Measurements from ENCODE around the gene TIMD4. TPM values are rescaled to one million over a fixed set of nuclear protein-coding genes. Genes with fewer than 3 reads are reported as not detected.
"Not testable (repeated sequence)": the region's sequence is repeated elsewhere in the genome, so short reads cannot be mapped to it uniquely, and the experiment has no call there.

The TIMD4 gene
- polyA plus RNA-seq, 4 donors, result 0.43 to 0.51 TPM; not detected in 2

DNA sequence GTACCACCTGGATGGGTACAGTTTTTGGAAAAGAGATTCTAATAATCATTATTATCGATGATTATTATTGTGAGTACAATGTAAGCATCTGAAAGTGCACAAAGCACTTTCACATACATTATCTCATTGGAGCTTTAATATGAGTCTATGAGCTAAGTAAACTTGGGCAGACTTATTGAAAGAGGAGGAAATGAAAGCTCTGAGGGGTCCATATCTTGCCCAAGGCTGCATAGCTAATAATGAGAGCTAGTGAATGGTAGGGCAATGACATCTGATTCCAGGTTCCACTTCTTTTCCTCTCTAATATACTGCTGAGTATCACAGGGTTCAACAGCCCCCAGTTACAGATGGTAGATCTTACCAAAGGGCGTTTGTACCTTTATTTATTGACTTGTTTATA is 26.1 kb downstream of the TIMD4 start:
- no peak for DNase-seq
- peaks cover 0 to 6% of the 10 kb centered on the region in 2 donors for H3K9me3 ChIP-seq (ENCODE audit: control insufficient read depth in 2 of 2, insufficient read depth in 1 of 2, low read depth in 1 of 2, low read length in 1 of 2)
- no peaks in the 10 kb centered on the region for H3K36me3 ChIP-seq (ENCODE audit: control insufficient read depth in 3 of 3, insufficient read depth in 2 of 3, low read depth in 1 of 3, low read length in 3 of 3)
- peaks cover 0 to 5% (median 0%) of the 10 kb centered on the region in 3 donors for H3K27me3 ChIP-seq (ENCODE audit: control insufficient read depth in 3 of 3, insufficient read depth in 3 of 3, low read length in 3 of 3)
- no peaks in the 10 kb centered on the region for H3K4me1 ChIP-seq (ENCODE audit: control insufficient read depth in 3 of 3, insufficient read depth in 2 of 3, low read depth in 1 of 3, low read length in 2 of 3)
- no peak overlapping the region for H3K27ac ChIP-seq (ENCODE audit: low read depth in 1 of 3, low read length in 2 of 3)
- H3K4me3 ChIP-seq (ENCODE audit: low read depth in 1 of 3, low read length in 3 of 3), result no peak overlapping the region
- WGBS, 3 donors, result 53 to 78% (median 59%) methylated on average over 2 of the region's 2 CpGs
- FAIRE-seq, result no peak

DNA sequence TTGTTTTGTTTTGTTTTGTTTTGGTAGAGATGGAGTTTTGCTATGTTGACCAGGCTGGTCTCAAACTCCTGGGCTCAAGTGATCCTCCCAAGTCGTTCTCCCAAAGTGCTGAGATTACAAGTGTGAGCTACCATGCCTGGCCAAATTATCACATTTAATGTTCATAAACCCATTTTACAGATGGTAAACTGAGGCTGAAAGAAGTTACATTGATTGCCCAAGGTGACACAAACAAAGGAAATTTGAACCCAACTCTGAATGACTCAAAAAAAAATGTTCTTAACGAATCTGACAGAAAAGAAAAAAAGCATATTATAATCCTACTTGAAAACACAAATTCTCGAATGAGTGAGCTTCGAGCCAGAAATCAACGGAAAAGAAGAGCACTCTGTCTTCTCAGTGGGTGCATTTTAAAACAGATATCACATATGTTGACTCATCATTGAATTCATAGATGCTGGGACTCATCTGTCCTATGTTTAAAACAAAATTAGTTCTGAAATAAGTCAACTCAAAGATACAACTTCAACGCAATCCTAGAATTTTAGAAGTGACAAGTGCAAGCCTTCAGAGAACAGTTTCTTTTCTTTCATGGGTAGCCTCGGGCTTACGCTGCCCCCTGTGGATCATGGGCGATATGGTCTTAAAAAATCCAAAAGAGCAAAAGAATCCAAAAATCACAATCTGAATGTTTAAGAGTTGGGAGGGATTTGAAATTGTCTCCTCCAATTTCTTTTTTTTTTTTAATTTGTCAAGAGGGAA is 28.4 kb downstream of the TIMD4 start:
- Histone ChIP-seq H3K27me3 (ENCODE audit: control insufficient read depth in 3 of 3, insufficient read depth in 3 of 3, low read length in 3 of 3) (peaks cover 0 to 5% (median 0%) of the 10 kb centered on the region in 3 donors), H3K4me1 (ENCODE audit: control insufficient read depth in 3 of 3, insufficient read depth in 2 of 3, low read depth in 1 of 3, low read length in 2 of 3) (no peaks in the 10 kb centered on the region), H3K9me3 (ENCODE audit: control insufficient read depth in 2 of 2, insufficient read depth in 1 of 2, low read depth in 1 of 2, low read length in 1 of 2) (peaks cover 0 to 1% of the 10 kb centered on the region in 2 donors), H3K36me3 (ENCODE audit: control insufficient read depth in 3 of 3, insufficient read depth in 2 of 3, low read depth in 1 of 3, low read length in 3 of 3) (no peaks in the 10 kb centered on the region), H3K27ac (ENCODE audit: low read depth in 1 of 3, low read length in 2 of 3) (no peak overlapping the region), H3K4me3 (ENCODE audit: low read depth in 1 of 3, low read length in 3 of 3) (no peak overlapping the region)
- DNase-seq (peak; percentile 5 to 28), FAIRE-seq (no peak)
- WGBS, 3 donors, result 53 to 62% (median 61%) methylated on average over 9 of the region's 9 CpGs

GRCh38 chr5:156929366-156929948 is 33.6 kb downstream of the TIMD4 start:
- DNase-seq, result no peak
- Histone ChIP-seq H3K4me3 (ENCODE audit: low read depth in 1 of 3, low read length in 3 of 3) (no peak overlapping the region), H3K4me1 (ENCODE audit: control insufficient read depth in 3 of 3, insufficient read depth in 2 of 3, low read depth in 1 of 3, low read length in 2 of 3) (no peaks in the 10 kb centered on the region), H3K9me3 (ENCODE audit: control insufficient read depth in 2 of 2, insufficient read depth in 1 of 2, low read depth in 1 of 2, low read length in 1 of 2) (no peaks in the 10 kb centered on the region), H3K27ac (ENCODE audit: low read depth in 1 of 3, low read length in 2 of 3) (no peak overlapping the region), H3K36me3 (ENCODE audit: control insufficient read depth in 3 of 3, insufficient read depth in 2 of 3, low read depth in 1 of 3, low read length in 3 of 3) (no peaks in the 10 kb centered on the region), H3K27me3 (ENCODE audit: control insufficient read depth in 3 of 3, insufficient read depth in 3 of 3, low read length in 3 of 3) (no peaks in the 10 kb centered on the region)
- 57 to 66% (median 58%) methylated on average over 3 of the region's 3 CpGs for WGBS, 3 donors
- no peak for FAIRE-seq

DNA sequence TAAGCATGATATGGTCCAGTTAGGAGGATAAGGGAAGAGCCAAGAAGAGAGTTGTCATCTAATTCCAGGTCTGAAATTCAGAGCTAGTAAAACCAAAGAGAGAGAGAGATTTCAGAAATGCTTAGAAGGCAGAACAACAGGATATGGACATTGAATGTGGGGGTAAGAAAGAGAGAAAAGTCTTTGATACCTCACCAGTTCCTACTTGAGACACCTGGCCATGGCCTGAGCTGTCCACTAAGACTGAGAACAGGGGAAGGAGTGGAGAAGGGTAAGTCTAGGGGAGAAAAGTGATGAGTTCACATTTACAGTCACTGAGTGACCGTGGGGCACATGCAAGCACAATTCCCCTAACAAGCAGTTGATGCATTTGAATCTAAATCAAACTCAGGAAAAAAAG is 35.5 kb downstream of the TIMD4 start:
- no peak for FAIRE-seq
- H3K36me3 ChIP-seq (ENCODE audit: control insufficient read depth in 3 of 3, insufficient read depth in 2 of 3, low read depth in 1 of 3, low read length in 3 of 3), result no peaks in the 10 kb centered on the region
- H3K9me3 ChIP-seq (ENCODE audit: control insufficient read depth in 2 of 2, insufficient read depth in 1 of 2, low read depth in 1 of 2, low read length in 1 of 2), result no peaks in the 10 kb centered on the region
- H3K4me1 ChIP-seq (ENCODE audit: control insufficient read depth in 3 of 3, insufficient read depth in 2 of 3, low read depth in 1 of 3, low read length in 2 of 3), result no peaks in the 10 kb centered on the region
- DNase-seq, result no peak
- H3K27ac ChIP-seq (ENCODE audit: low read depth in 1 of 3, low read length in 2 of 3), result no peak overlapping the region
- 62 to 86% (median 85%) methylated on average over 1 of the region's 1 CpG for WGBS, 3 donors
- H3K4me3 ChIP-seq (ENCODE audit: low read depth in 1 of 3, low read length in 3 of 3), result no peak overlapping the region
- no peaks in the 10 kb centered on the region for H3K27me3 ChIP-seq (ENCODE audit: control insufficient read depth in 3 of 3, insufficient read depth in 3 of 3, low read length in 3 of 3)

DNA sequence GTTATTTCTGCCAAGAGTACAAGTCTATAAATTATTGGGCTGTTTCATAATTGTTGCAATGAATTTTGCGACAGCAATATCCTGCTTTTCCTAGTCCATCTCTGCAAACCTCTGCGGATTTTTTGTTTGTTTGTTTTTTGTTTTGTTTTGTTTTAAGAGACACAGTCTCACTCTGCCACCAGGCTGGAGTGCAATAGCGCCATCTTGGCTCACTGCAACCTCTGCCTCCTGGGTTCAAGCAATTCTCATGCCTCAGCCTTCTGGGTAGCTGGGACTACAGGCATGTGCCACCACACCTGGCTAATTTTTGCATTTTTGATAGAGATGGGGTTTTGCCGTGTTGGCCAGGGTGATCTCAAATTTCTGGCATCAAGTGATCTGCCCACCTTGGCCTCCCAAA is 37.3 kb downstream of the TIMD4 start:
- WGBS, 3 donors, result 81 to 88% (median 84%) methylated on average over 4 of the region's 4 CpGs
- not testable (repeated sequence) for H3K4me3 ChIP-seq (ENCODE audit: low read depth in 1 of 3, low read length in 3 of 3); H3K9me3 ChIP-seq (ENCODE audit: control insufficient read depth in 2 of 2, insufficient read depth in 1 of 2, low read depth in 1 of 2, low read length in 1 of 2); DNase-seq; FAIRE-seq; H3K27me3 ChIP-seq (ENCODE audit: control insufficient read depth in 3 of 3, insufficient read depth in 3 of 3, low read length in 3 of 3); H3K27ac ChIP-seq (ENCODE audit: low read depth in 1 of 3, low read length in 2 of 3); H3K36me3 ChIP-seq (ENCODE audit: control insufficient read depth in 3 of 3, insufficient read depth in 2 of 3, low read depth in 1 of 3, low read length in 3 of 3); H3K4me1 ChIP-seq (ENCODE audit: control insufficient read depth in 3 of 3, insufficient read depth in 2 of 3, low read depth in 1 of 3, low read length in 2 of 3)

DNA sequence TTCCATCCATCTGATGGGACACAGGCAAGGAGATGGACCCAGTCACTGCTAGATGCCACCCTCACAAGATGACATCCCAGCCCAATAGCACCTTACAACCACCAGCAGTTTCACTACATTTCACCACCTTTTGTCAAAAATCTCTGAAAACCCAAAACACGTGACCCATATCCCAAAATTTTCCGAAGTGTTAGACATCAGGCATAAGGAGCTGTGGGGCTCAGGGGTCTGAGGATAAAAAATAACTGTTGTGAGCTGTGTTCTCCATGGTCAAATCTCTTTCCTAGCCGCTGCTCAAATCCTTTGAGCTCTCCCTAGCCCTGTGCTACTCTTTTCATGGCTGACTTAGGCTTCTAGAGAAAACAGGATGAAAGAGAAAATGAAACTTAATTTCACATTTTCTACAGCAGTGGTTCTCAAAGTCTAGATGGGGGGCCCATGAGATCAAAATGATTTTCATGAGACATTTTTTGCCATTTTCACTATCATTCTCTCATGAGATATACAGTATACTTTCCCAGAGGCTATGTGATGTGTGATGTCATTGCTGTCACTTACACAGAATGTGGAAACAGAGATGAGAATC is 40.7 kb downstream of the TIMD4 start:
- WGBS, 3 donors, result 82 to 88% (median 84%) methylated on average over 3 of the region's 3 CpGs
- no peaks in the 10 kb centered on the region for H3K9me3 ChIP-seq (ENCODE audit: control insufficient read depth in 2 of 2, insufficient read depth in 1 of 2, low read depth in 1 of 2, low read length in 1 of 2)
- DNase-seq, result no peak
- no peaks in the 10 kb centered on the region for H3K36me3 ChIP-seq (ENCODE audit: control insufficient read depth in 3 of 3, insufficient read depth in 2 of 3, low read depth in 1 of 3, low read length in 3 of 3)
- no peak overlapping the region for H3K4me3 ChIP-seq (ENCODE audit: low read depth in 1 of 3, low read length in 3 of 3)
- H3K27ac ChIP-seq (ENCODE audit: low read depth in 1 of 3, low read length in 2 of 3), result no peak overlapping the region
- H3K27me3 ChIP-seq (ENCODE audit: control insufficient read depth in 3 of 3, insufficient read depth in 3 of 3, low read length in 3 of 3), result no peaks in the 10 kb centered on the region
- FAIRE-seq, result no peak
- no peaks in the 10 kb centered on the region for H3K4me1 ChIP-seq (ENCODE audit: control insufficient read depth in 3 of 3, insufficient read depth in 2 of 3, low read depth in 1 of 3, low read length in 2 of 3)

DNA sequence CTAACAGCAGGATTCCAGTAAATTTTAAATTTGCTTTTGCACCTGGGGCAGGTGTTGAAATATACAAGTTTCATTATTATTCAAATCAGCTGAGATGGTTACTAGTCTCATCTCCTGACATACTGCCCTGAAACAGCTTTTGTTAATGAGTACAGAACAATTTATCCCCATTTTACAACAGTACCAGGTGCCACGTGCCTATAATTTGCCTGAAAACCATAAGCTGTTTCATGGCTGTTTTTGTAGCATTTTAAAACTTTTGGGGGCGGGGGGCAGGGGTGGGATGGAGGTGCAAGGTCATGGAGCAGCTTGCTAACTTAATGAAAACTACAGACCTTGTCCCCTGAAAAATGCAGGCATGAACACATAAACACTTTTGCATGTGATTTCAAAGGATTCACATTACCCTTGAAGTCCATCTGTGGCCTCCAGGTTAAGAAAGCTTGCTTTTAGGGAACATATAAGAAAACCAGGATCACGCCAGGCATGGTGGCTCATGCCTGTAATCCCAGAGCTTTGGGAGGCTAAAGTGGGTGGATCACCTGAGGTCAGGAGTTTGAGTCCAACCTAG is 42.1 kb downstream of the TIMD4 start:
- no peaks in the 10 kb centered on the region for H3K36me3 ChIP-seq (ENCODE audit: control insufficient read depth in 3 of 3, insufficient read depth in 2 of 3, low read depth in 1 of 3, low read length in 3 of 3)
- H3K4me3 ChIP-seq (ENCODE audit: low read depth in 1 of 3, low read length in 3 of 3), result no peak overlapping the region
- no peaks in the 10 kb centered on the region for H3K4me1 ChIP-seq (ENCODE audit: control insufficient read depth in 3 of 3, insufficient read depth in 2 of 3, low read depth in 1 of 3, low read length in 2 of 3)
- 37 to 61% (median 52%) methylated on average over 3 of the region's 3 CpGs for WGBS, 3 donors
- H3K27ac ChIP-seq (ENCODE audit: low read depth in 1 of 3, low read length in 2 of 3), result no peak overlapping the region
- H3K9me3 ChIP-seq (ENCODE audit: control insufficient read depth in 2 of 2, insufficient read depth in 1 of 2, low read depth in 1 of 2, low read length in 1 of 2), result no peaks in the 10 kb centered on the region
- FAIRE-seq (no peak), DNase-seq (peak in 1 of 2 donors; percentile 21)
- H3K27me3 ChIP-seq (ENCODE audit: control insufficient read depth in 3 of 3, insufficient read depth in 3 of 3, low read length in 3 of 3), result no peaks in the 10 kb centered on the region

GRCh38 chr5:156920042-156920860 is 42.8 kb downstream of the TIMD4 start:
- no peak for FAIRE-seq
- no peaks in the 10 kb centered on the region for H3K27me3 ChIP-seq (ENCODE audit: control insufficient read depth in 3 of 3, insufficient read depth in 3 of 3, low read length in 3 of 3)
- 62 to 70% (median 69%) methylated on average over 7 of the region's 7 CpGs for WGBS, 3 donors
- peak overlapping the region in 1 of 3 donors; percentile 54 for H3K27ac ChIP-seq (ENCODE audit: low read depth in 1 of 3, low read length in 2 of 3)
- no peaks in the 10 kb centered on the region for H3K9me3 ChIP-seq (ENCODE audit: control insufficient read depth in 2 of 2, insufficient read depth in 1 of 2, low read depth in 1 of 2, low read length in 1 of 2)
- H3K4me1 ChIP-seq (ENCODE audit: control insufficient read depth in 3 of 3, insufficient read depth in 2 of 3, low read depth in 1 of 3, low read length in 2 of 3), result no peaks in the 10 kb centered on the region
- peak in 1 of 2 donors; percentile 22 for DNase-seq
- no peak overlapping the region for H3K4me3 ChIP-seq (ENCODE audit: low read depth in 1 of 3, low read length in 3 of 3)
- no peaks in the 10 kb centered on the region for H3K36me3 ChIP-seq (ENCODE audit: control insufficient read depth in 3 of 3, insufficient read depth in 2 of 3, low read depth in 1 of 3, low read length in 3 of 3)

Data from small intestine (tissue), 7 donors.